Memory B cell (primary cell): Measurements from ENCODE around the gene C2orf42.
"Not testable (repeated sequence)": the region's sequence is repeated elsewhere in the genome, so short reads cannot be mapped to it uniquely, and the experiment has no call there.

Experiments used
- ATAC-seq: fragments of 150-1000 bp; cut with Tn5 transposase; 2 replicates; pipeline ENCODE4 v1.10.0; 2021; ENCODE audit warnings: low read depth, mild to moderate bottlenecking, moderate library complexity
- DNase-seq, 2 donors: peaks; one replicate each; pipeline ENCODE4 v3.0.0; 2022; ENCODE audit warnings: low spot score in 2 of 2
- H3K27ac Mint-ChIP-seq: one replicate; pipeline ENCODE4 v1.8.0; 2022; ENCODE audit warnings: mild to moderate bottlenecking, moderate library complexity, mixed read lengths
- H3K27me3 Mint-ChIP-seq: one replicate; pipeline ENCODE4 v1.8.0; 2022; ENCODE audit warnings: mixed read lengths
- H3K36me3 Mint-ChIP-seq: one replicate; pipeline ENCODE4 v1.8.0; 2022; ENCODE audit warnings: mild to moderate bottlenecking, mixed read lengths
- H3K4me1 Mint-ChIP-seq: one replicate; pipeline ENCODE4 v1.8.0; 2022; ENCODE audit warnings: mixed read lengths
- H3K4me3 Mint-ChIP-seq: one replicate; pipeline ENCODE4 v1.8.0; 2022; ENCODE audit warnings: mild to moderate bottlenecking, moderate library complexity, mixed read lengths
- H3K9me3 Mint-ChIP-seq: one replicate; pipeline ENCODE4 v1.8.0; 2022; ENCODE audit warnings: mixed read lengths

The C2orf42 gene

DNA sequence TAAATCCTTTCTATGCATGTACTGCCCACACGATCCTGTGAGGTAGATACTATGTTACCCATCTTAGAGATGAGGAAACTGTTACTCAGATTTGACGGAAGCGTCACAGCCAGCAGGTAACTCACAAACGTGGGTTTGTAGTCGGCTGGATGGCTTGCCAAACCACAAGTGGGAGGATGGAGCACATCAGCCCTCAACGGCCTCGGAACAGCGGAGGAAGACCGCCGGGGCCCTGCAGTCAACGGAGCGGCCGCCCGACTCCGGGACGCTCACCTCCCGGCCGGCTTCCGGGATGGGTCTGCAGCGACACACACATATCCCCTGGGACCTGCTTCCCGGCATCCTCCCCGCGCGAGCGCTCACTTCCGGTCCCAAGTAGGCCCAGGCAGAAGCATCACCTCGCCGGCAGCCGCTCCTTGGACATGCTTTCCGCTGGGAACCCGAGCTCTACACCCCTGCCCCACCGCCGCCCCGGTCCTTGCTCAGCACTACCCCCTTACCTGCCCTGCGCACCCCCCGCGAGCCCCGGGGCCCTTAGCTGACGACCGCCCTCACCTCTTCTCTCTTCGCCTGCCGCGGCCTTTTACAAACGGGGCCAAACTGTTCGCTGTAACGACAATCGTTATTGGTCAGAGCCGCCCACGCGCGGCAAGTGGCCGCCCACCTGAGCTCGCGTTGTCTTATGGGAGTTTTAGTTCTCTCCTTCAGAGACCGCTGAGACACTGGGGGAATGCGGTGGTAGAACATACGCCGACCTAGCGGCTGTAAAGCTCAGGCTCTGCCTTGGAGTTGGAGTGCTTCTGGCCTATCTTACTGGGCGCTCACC lies at the start of gene C2orf42:
C2orf42 (minus strand) TSS at position 602 of the 826 bp plus-strand sequence. CDS start 9,034 bp downstream, outside the sequence.
- no peaks in the 10 kb centered on the region for H3K27me3 Mint-ChIP-seq
- peaks cover 8% of the 10 kb centered on the region for H3K4me1 Mint-ChIP-seq
- ATAC-seq (peak; percentile 84), DNase-seq (peak; percentile 94 to 95)
- H3K36me3 Mint-ChIP-seq = peaks cover 2% of the 10 kb centered on the region
- H3K4me3 Mint-ChIP-seq = peak within 1 kb of the TSS; percentile 92
- no peaks in the 10 kb centered on the region for H3K9me3 Mint-ChIP-seq
- H3K27ac Mint-ChIP-seq = peak within 1 kb of the TSS; percentile 99

GRCh38 chr2:70240599-70240998 lies 49.8 kb upstream of the C2orf42 start:
- Mint-ChIP-seq H3K36me3 (peaks cover 13% of the 10 kb centered on the region), H3K4me3 (no peak overlapping the region), H3K4me1 (peaks cover 13% of the 10 kb centered on the region), H3K27ac (no peak overlapping the region), H3K9me3 (no peaks in the 10 kb centered on the region), H3K27me3 (no peaks in the 10 kb centered on the region)
- ATAC-seq (no peak), DNase-seq (no peak)

DNA sequence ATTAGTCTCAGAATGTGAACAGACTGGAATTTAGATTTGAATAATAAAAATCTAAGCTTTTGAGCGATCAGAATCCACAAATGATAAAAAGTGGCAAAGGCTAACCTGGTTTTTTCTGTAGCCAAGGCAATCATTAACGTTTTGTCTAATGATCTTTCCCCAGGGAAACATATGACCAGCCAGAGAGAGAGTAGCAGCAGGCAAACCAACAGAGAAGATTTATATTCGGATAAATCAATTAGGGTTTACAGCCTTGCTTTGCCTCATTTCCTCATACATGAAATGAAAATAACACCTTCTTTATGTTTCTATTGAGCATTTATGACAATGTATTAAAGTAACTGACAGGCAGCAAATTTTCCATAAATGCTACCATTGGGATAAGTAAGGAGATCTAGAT lies 43.1 kb upstream of the C2orf42 start:
- H3K4me1 Mint-ChIP-seq = no peaks in the 10 kb centered on the region
- no peak for ATAC-seq
- no peaks in the 10 kb centered on the region for H3K9me3 Mint-ChIP-seq
- H3K27me3 Mint-ChIP-seq = no peaks in the 10 kb centered on the region
- no peak for DNase-seq
- H3K27ac Mint-ChIP-seq = no peak overlapping the region
- peaks cover 16% of the 10 kb centered on the region for H3K36me3 Mint-ChIP-seq
- H3K4me3 Mint-ChIP-seq = no peak overlapping the region

DNA sequence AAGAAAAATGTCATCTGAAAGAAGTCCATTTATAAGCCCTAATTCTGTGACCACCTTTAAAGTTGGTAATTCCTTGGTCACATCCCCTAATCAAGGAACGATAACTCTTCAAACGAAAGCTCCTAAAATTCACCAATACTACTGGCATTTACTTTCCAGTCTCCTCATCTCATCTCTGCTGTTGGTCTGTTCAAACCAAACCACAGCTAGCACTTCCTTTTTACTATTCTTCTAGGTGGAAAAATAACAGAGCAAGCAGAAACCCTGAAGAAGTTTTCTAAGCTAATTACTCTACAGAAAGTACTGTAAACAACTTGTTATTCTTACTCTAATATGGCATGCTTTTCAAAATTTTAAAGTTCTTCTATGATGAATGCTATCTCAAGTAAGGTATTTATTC lies 36.0 kb upstream of the C2orf42 start:
- Mint-ChIP-seq H3K9me3 (no peaks in the 10 kb centered on the region), H3K27ac (peak overlapping the region; percentile 77), H3K36me3 (peaks cover 20% of the 10 kb centered on the region), H3K27me3 (no peaks in the 10 kb centered on the region), H3K4me3 (no peak overlapping the region), H3K4me1 (peaks cover 2% of the 10 kb centered on the region)
- ATAC-seq (no peak), DNase-seq (no peak)

GRCh38 chr2:70223305-70223704 lies 32.5 kb upstream of the C2orf42 start:
- ATAC-seq, H3K9me3 Mint-ChIP-seq, H3K27me3 Mint-ChIP-seq, DNase-seq, H3K4me3 Mint-ChIP-seq, H3K4me1 Mint-ChIP-seq, H3K27ac Mint-ChIP-seq: not testable (repeated sequence)
- H3K36me3 Mint-ChIP-seq = peaks cover 29% of the 10 kb centered on the region

- H3K36me3 Mint-ChIP-seq = peaks cover 20% of the 10 kb centered on the region
- H3K27ac Mint-ChIP-seq = no peak overlapping the region
Measured at GRCh38 chr2:70214953-70215549, 24.2 kb upstream of the C2orf42 start.

DNA sequence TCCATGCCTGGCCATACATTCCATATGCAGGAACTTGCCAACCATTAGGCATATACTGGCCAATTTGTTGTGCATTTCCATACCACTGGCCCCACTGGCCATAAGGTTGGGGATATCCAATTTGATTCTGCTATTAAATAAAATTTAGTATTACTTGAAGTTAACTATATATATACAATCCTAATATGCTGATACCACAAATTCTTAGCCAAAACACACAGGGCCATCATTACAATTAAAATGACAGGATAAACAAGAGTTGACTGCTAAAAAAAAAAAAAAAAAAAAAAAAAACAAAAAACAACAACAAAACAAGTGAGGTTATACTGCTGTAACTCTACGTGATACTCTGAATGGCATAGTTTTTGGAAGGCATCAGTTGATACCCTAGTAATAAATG lies 23.5 kb upstream of the C2orf42 start:
- Mint-ChIP-seq H3K9me3 (no peaks in the 10 kb centered on the region), H3K27me3 (no peaks in the 10 kb centered on the region), H3K27ac (no peak overlapping the region), H3K4me3 (no peak overlapping the region), H3K4me1 (peaks cover 2% of the 10 kb centered on the region), H3K36me3 (peaks cover 18% of the 10 kb centered on the region)
- DNase-seq (no peak), ATAC-seq (no peak)

More at GRCh38 chr2:70214953-70215549, 24.2 kb upstream of the C2orf42 start:
- H3K9me3 Mint-ChIP-seq = no peaks in the 10 kb centered on the region
- DNase-seq (no peak), ATAC-seq (no peak)
- peaks cover 2% of the 10 kb centered on the region for H3K4me1 Mint-ChIP-seq
- H3K4me3 Mint-ChIP-seq = no peak overlapping the region
- no peaks in the 10 kb centered on the region for H3K27me3 Mint-ChIP-seq

- ATAC-seq (no peak), DNase-seq (no peak)
- Mint-ChIP-seq H3K4me3 (no peak overlapping the region), H3K36me3 (peaks cover 8% of the 10 kb centered on the region), H3K27ac (no peak overlapping the region), H3K4me1 (peaks cover 2% of the 10 kb centered on the region), H3K9me3 (no peaks in the 10 kb centered on the region), H3K27me3 (no peaks in the 10 kb centered on the region)
Measured at GRCh38 chr2:70212298-70212932, 21.6 kb upstream of the C2orf42 start.

DNA sequence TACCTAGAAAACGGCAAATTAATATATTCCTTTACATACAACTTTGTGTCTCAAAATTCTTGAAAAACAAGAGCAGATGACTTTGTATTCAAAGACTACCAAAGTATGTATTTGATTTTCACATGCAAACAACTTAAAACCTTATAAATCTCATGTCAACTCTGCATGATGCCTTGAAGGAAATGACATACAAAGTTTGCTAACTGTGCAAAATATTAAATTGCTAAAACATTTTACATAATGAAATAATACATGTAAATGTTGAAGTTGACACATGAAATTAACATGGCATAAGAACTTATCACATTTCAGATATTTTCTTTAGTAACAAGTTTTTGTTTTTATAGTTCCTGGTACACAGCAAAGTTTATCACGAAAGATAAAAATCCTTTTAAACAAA lies 20.8 kb upstream of the C2orf42 start:
- DNase-seq (no peak), ATAC-seq (no peak)
- H3K27ac Mint-ChIP-seq = no peak overlapping the region
- H3K9me3 Mint-ChIP-seq = no peaks in the 10 kb centered on the region
- H3K4me1 Mint-ChIP-seq = peaks cover 2% of the 10 kb centered on the region
- H3K36me3 Mint-ChIP-seq = peaks cover 6% of the 10 kb centered on the region
- H3K27me3 Mint-ChIP-seq = no peaks in the 10 kb centered on the region
- H3K4me3 Mint-ChIP-seq = no peak overlapping the region

GRCh38 chr2:70204452-70204851 lies 13.6 kb upstream of the C2orf42 start:
- Mint-ChIP-seq H3K9me3 (peaks cover 2% of the 10 kb centered on the region), H3K4me1 (no peaks in the 10 kb centered on the region), H3K4me3 (no peak overlapping the region), H3K36me3 (no peaks in the 10 kb centered on the region), H3K27ac (no peak overlapping the region), H3K27me3 (no peaks in the 10 kb centered on the region)
- ATAC-seq (no peak), DNase-seq (no peak)

DNA sequence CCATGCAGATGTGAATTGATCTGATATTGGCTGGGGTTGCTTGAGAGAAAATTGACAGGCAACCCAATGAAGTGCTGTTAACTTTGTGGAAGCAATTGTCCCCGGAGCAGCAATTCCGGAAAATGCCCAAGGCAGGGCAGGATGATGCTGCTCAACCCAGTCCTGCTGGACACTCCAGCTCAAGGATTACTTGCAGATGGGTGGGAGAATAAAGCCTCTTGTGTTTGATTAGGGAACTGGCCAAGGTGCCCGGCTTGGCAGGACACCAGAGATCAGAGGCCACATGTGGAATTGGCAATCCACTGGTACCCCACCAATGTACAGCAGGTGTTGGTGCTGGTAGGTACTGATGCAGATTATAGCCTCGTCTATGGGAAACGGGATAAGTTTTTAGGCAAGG lies 12.3 kb upstream of the C2orf42 start:
- DNase-seq (no peak), ATAC-seq (no peak)
- no peaks in the 10 kb centered on the region for H3K36me3 Mint-ChIP-seq
- peaks cover 1% of the 10 kb centered on the region for H3K27me3 Mint-ChIP-seq
- peaks cover 2% of the 10 kb centered on the region for H3K9me3 Mint-ChIP-seq
- H3K27ac Mint-ChIP-seq = no peak overlapping the region
- no peak overlapping the region for H3K4me3 Mint-ChIP-seq
- no peaks in the 10 kb centered on the region for H3K4me1 Mint-ChIP-seq

DNA sequence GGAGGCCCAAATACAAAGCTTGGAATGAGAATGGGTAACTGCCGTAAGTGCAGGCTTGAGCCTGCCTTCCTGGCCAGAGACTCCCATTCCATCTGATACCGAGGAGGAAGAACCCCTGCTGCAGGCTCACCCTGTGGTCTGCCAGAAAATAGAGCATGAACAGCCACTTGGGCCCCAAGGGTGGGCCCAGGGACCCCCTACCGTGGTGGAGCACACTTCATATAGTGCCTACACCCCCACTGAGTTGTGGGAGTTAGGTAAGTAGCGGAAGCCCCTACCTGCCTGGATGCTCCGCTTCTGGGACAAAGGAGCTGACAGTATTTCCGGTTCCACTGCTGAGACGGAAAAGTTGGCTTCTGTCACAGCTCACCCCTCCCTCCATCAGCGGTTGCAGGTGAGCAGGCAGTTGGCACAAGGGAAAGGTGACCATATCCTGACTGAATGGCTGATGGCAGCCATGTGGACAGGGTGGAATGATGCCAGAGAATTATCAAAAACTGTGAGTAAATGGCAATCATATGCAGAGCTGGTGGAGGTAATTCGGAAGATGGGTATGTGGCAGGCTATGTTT lies 11.5 kb upstream of the C2orf42 start:
- Mint-ChIP-seq H3K27ac (no peak overlapping the region), H3K4me3 (no peak overlapping the region), H3K9me3 (peaks cover 2% of the 10 kb centered on the region), H3K27me3 (peaks cover 4% of the 10 kb centered on the region), H3K4me1 (no peaks in the 10 kb centered on the region), H3K36me3 (no peaks in the 10 kb centered on the region)
- no peak for DNase-seq
- no peak for ATAC-seq

DNA sequence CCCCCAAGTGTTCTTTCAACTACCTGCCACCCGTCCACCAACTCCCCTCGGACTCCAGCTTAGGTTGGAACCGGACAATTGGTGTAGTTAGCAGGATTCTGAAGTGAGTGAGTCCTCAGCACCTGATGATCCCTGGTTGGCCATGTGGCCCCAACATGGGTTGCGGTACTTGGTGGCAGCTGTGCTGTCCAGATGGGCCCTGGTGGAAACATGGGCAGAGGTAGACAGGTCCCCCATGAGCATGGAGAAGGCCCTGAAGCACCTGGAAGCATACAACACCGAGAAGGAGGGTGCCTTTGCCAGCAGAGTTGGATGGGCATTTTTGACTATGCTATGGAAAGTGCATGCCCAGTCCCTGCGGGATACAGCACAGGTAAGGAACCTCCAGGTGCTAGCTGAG lies 11.0 kb upstream of the C2orf42 start:
- no peak overlapping the region for H3K27ac Mint-ChIP-seq
- DNase-seq = no peak
- no peak overlapping the region for H3K4me3 Mint-ChIP-seq
- no peaks in the 10 kb centered on the region for H3K4me1 Mint-ChIP-seq
- H3K36me3 Mint-ChIP-seq = no peaks in the 10 kb centered on the region
- no peak for ATAC-seq
- peaks cover 4% of the 10 kb centered on the region for H3K27me3 Mint-ChIP-seq
- peaks cover 2% of the 10 kb centered on the region for H3K9me3 Mint-ChIP-seq

- H3K27ac Mint-ChIP-seq = no peak overlapping the region
- peaks cover 4% of the 10 kb centered on the region for H3K27me3 Mint-ChIP-seq
Measured at GRCh38 chr2:70201225-70201768, 10.5 kb upstream of the C2orf42 start.

More at GRCh38 chr2:70201225-70201768, 10.5 kb upstream of the C2orf42 start:
- ATAC-seq = no peak
- DNase-seq = no peak
- no peaks in the 10 kb centered on the region for H3K36me3 Mint-ChIP-seq
- H3K9me3 Mint-ChIP-seq = peaks cover 2% of the 10 kb centered on the region
- H3K4me1 Mint-ChIP-seq = no peaks in the 10 kb centered on the region
- no peak overlapping the region for H3K4me3 Mint-ChIP-seq
